Measurements from ENCODE around the gene OR8G1.

Gene OR8G1

GRCh38 chr11:124302347-124303125, 61.6 kb downstream of the OR8G1 start:
- DNase-seq (ENCODE audit: low spot score) (no peak), ATAC-seq (ENCODE audit: low read depth) (no peak)
- H3K27ac ChIP-seq (ENCODE audit: poor library complexity, severe bottlenecking): no peak overlapping the region
- H3K27me3 ChIP-seq (ENCODE audit: insufficient read depth, poor library complexity, severe bottlenecking): peaks cover 7% of the 10 kb centered on the region
- no peaks in the 10 kb centered on the region for H3K36me3 ChIP-seq (ENCODE audit: low read depth)
- TF ChIP-seq CTCF (IDR thresholded peaks at IDR 0.05; ENCODE audit: poor library complexity, severe bottlenecking): no peak
- H3K9me3 ChIP-seq (ENCODE audit: severe bottlenecking): no peaks in the 10 kb centered on the region
- no peak overlapping the region for H3K4me3 ChIP-seq (ENCODE audit: severe bottlenecking)
- no peaks in the 10 kb centered on the region for H3K4me1 ChIP-seq (ENCODE audit: insufficient read depth, poor library complexity, severe bottlenecking)
